ENCODE measurements around the gene CRYM. TPM values are rescaled to one million over a fixed set of nuclear protein-coding genes. Genes with fewer than 3 reads are reported as not detected.

Gene CRYM
- total RNA-seq, 4 donors from 2014 or later = 0.81 TPM; not detected in 3

- no peak for DNase-seq
- H3K36me3 ChIP-seq = no peaks in the 10 kb centered on the region
- intact Hi-C loops (cut with DNase I) = no loop called here
- no peak for TF ChIP-seq POLR2A (IDR thresholded peaks at IDR 0.05)
- TF ChIP-seq, protein P1, sequence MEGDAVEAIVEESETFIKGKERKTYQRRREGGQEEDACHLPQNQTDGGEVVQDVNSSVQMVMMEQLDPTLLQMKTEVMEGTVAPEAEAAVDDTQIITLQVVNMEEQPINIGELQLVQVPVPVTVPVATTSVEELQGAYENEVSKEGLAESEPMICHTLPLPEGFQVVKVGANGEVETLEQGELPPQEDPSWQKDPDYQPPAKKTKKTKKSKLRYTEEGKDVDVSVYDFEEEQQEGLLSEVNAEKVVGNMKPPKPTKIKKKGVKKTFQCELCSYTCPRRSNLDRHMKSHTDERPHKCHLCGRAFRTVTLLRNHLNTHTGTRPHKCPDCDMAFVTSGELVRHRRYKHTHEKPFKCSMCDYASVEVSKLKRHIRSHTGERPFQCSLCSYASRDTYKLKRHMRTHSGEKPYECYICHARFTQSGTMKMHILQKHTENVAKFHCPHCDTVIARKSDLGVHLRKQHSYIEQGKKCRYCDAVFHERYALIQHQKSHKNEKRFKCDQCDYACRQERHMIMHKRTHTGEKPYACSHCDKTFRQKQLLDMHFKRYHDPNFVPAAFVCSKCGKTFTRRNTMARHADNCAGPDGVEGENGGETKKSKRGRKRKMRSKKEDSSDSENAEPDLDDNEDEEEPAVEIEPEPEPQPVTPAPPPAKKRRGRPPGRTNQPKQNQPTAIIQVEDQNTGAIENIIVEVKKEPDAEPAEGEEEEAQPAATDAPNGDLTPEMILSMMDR (IDR thresholded peaks at IDR 0.05) = no peak
- H3K4me3 ChIP-seq (replicated peaks in 1 of 3) = no peak overlapping the region
- no peak overlapping the region for H3K27ac ChIP-seq
- no peaks in the 10 kb centered on the region for H3K9me3 ChIP-seq
- no peaks in the 10 kb centered on the region for H3K4me1 ChIP-seq
- WGBS, 2 donors = 98 to 100% methylated on average over 1 of the region's 1 CpG
- H3K27me3 ChIP-seq = no peaks in the 10 kb centered on the region
Observed at GRCh38 chr16:21233045-21233520, 45.0 kb downstream of the CRYM start.

GRCh38 chr16:21228361-21228872 is 49.7 kb downstream of the CRYM start:
- intact Hi-C loops (cut with DNase I) = no loop called here
- no peaks in the 10 kb centered on the region for H3K27me3 ChIP-seq
- no peak for TF ChIP-seq POLR2A (IDR thresholded peaks at IDR 0.05)
- TF ChIP-seq, protein P1 (IDR thresholded peaks at IDR 0.05) = no peak
- no peak for DNase-seq
- no peaks in the 10 kb centered on the region for H3K36me3 ChIP-seq
- H3K4me3 ChIP-seq (replicated peaks in 1 of 3) = no peak overlapping the region
- no peaks in the 10 kb centered on the region for H3K9me3 ChIP-seq
- no peaks in the 10 kb centered on the region for H3K4me1 ChIP-seq
- 82 to 88% methylated on average over 2 of the region's 2 CpGs for WGBS, 2 donors
- H3K27ac ChIP-seq = no peak overlapping the region

DNA sequence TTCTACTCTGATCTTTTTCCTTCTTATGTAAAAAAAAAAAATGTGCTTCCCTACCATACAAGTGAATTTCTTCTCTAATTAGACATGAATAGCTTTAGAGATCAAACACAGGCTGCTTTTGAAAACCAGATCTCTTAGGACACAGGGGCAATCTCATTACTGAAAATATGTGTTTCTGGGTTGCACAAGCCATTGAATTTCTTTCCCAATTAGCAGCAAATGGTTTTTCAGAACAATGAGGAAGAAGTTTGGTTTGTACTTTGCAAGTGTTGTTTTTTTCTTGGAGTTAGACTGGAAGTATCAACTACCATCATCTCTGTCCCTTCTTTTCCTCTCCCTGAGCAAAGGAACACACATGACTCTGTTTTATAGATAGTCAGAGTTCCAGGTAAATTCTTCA is 50.2 kb downstream of the CRYM start:
- H3K4me1 ChIP-seq = no peaks in the 10 kb centered on the region
- DNase-seq = no peak
- no peak overlapping the region for H3K4me3 ChIP-seq (replicated peaks in 1 of 3)
- H3K9me3 ChIP-seq = no peaks in the 10 kb centered on the region
- no peak for TF ChIP-seq POLR2A (IDR thresholded peaks at IDR 0.05)
- H3K36me3 ChIP-seq = no peaks in the 10 kb centered on the region
- H3K27ac ChIP-seq = no peak overlapping the region
- intact Hi-C loops (cut with DNase I) = no loop called here
- H3K27me3 ChIP-seq = no peaks in the 10 kb centered on the region

DNA sequence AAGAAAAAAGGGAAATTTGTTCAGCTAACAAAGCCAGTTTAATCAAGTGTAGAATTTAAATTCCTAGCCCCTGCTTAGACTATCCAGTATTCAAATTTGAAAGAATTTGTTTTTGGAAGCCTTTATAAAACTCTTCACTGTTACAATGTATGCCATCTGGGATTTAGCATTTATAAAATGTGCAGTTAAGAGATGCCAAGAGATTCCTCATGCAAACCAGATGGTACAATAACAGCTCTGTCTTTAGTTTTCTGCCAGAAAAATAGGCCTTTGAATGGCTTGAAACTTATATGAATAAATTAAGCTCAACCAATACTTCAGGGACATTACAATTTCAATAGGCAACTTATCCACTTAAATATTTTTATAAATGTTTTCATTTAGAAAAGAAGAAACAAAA is 51.3 kb downstream of the CRYM start:
- no peaks in the 10 kb centered on the region for H3K27me3 ChIP-seq
- intact Hi-C loops (cut with DNase I) = no loop called here
- H3K36me3 ChIP-seq = no peaks in the 10 kb centered on the region
- TF ChIP-seq, protein P1 (IDR thresholded peaks at IDR 0.05) = no peak
- TF ChIP-seq POLR2A (IDR thresholded peaks at IDR 0.05) = no peak
- no peak overlapping the region for H3K27ac ChIP-seq
- DNase-seq = no peak
- no peak overlapping the region for H3K4me3 ChIP-seq (replicated peaks in 1 of 3)
- no peaks in the 10 kb centered on the region for H3K4me1 ChIP-seq
- H3K9me3 ChIP-seq = no peaks in the 10 kb centered on the region

GRCh38 chr16:21224800-21225199 is 53.3 kb downstream of the CRYM start:
- H3K27me3 ChIP-seq = no peaks in the 10 kb centered on the region
- DNase-seq = no peak
- WGBS, 2 donors = 66 to 80% methylated on average over 2 of the region's 2 CpGs
- no peaks in the 10 kb centered on the region for H3K36me3 ChIP-seq
- no peak for TF ChIP-seq POLR2A (IDR thresholded peaks at IDR 0.05)
- TF ChIP-seq, protein P1 (IDR thresholded peaks at IDR 0.05) = no peak
- no peaks in the 10 kb centered on the region for H3K9me3 ChIP-seq
- intact Hi-C loops (cut with DNase I) = no loop called here
- no peak overlapping the region for H3K27ac ChIP-seq
- H3K4me1 ChIP-seq = no peaks in the 10 kb centered on the region
- no peak overlapping the region for H3K4me3 ChIP-seq (replicated peaks in 1 of 3)

- Histone ChIP-seq H3K36me3 (no peaks in the 10 kb centered on the region), H3K4me3 (replicated peaks in 1 of 3) (no peak overlapping the region), H3K27me3 (no peaks in the 10 kb centered on the region), H3K4me1 (no peaks in the 10 kb centered on the region), H3K9me3 (no peaks in the 10 kb centered on the region), H3K27ac (no peak overlapping the region)
- intact Hi-C loops (cut with DNase I) = no loop called here
- TF ChIP-seq POLR2A (IDR thresholded peaks at IDR 0.05) = no peak
- TF ChIP-seq, protein P1 (IDR thresholded peaks at IDR 0.05) = no peak
- WGBS, 2 donors = 77 to 84% methylated on average over 9 of the region's 9 CpGs
- DNase-seq = no peak
Observed at GRCh38 chr16:21223787-21224186, 54.3 kb downstream of the CRYM start.
